ENCODE measurements around the gene KIF1A. TPM values are rescaled to one million over a fixed set of nuclear protein-coding genes. Genes with fewer than 3 reads are reported as not detected.

Gene KIF1A
- total RNA-seq, 1 experiment from 2014 or later, result not detected

- no TSS peak for BruUV-seq (replicated peaks)
- DNase-seq, result no peak
- H3K79me2 ChIP-seq (ENCODE audit: low read depth), result no peaks in the 10 kb centered on the region
- no peaks in the 10 kb centered on the region for H3K36me3 ChIP-seq (ENCODE audit: low read depth)
- 0 out of 2 replicates have a peak, but pooled peaks cover 6% of the 10 kb centered on the region for H3K4me1 ChIP-seq (replicated peaks; ENCODE audit: insufficient read depth)
- TF ChIP-seq, protein P1, sequence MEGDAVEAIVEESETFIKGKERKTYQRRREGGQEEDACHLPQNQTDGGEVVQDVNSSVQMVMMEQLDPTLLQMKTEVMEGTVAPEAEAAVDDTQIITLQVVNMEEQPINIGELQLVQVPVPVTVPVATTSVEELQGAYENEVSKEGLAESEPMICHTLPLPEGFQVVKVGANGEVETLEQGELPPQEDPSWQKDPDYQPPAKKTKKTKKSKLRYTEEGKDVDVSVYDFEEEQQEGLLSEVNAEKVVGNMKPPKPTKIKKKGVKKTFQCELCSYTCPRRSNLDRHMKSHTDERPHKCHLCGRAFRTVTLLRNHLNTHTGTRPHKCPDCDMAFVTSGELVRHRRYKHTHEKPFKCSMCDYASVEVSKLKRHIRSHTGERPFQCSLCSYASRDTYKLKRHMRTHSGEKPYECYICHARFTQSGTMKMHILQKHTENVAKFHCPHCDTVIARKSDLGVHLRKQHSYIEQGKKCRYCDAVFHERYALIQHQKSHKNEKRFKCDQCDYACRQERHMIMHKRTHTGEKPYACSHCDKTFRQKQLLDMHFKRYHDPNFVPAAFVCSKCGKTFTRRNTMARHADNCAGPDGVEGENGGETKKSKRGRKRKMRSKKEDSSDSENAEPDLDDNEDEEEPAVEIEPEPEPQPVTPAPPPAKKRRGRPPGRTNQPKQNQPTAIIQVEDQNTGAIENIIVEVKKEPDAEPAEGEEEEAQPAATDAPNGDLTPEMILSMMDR (conservative IDR thresholded peaks at IDR 0.05), result no peak
- no peak for TF ChIP-seq EZH2 (IDR thresholded peaks at IDR 0.05; ENCODE audit: low read depth)
- no peak overlapping the region for H3K4me3 ChIP-seq
- ChIA-PET POLR2A (ENCODE audit: unreplicated experiment) (no interaction called here), CTCF (no interaction called here)
- peaks cover 77% of the 10 kb centered on the region for H3K27me3 ChIP-seq (ENCODE audit: insufficient read depth, low read depth)
- H3K27ac ChIP-seq, result no peak overlapping the region
- H4K20me1 ChIP-seq (ENCODE audit: insufficient read depth), result no peaks in the 10 kb centered on the region; the same call in 1 of the 2 replicates
- H3K4me2 ChIP-seq, result no peak overlapping the region
- H3K9me3 ChIP-seq (ENCODE audit: insufficient read depth, low read depth), result no peaks in the 10 kb centered on the region
- H2AFZ ChIP-seq, result no peak overlapping the region
- intact Hi-C loops (cut with micrococcal nuclease; ENCODE audit: unreplicated experiment), result no loop called here
- no peaks in the 10 kb centered on the region for H3K9me2 ChIP-seq (ENCODE audit: insufficient read depth)
- H3F3A ChIP-seq (ENCODE audit: insufficient read depth, low read depth), result peaks cover 14% of the 10 kb centered on the region; the same call in 1 of the 2 replicates
These were observed 15.5 kb upstream of the KIF1A start for GRCh38 chr2:240835528-240835927.

DNA sequence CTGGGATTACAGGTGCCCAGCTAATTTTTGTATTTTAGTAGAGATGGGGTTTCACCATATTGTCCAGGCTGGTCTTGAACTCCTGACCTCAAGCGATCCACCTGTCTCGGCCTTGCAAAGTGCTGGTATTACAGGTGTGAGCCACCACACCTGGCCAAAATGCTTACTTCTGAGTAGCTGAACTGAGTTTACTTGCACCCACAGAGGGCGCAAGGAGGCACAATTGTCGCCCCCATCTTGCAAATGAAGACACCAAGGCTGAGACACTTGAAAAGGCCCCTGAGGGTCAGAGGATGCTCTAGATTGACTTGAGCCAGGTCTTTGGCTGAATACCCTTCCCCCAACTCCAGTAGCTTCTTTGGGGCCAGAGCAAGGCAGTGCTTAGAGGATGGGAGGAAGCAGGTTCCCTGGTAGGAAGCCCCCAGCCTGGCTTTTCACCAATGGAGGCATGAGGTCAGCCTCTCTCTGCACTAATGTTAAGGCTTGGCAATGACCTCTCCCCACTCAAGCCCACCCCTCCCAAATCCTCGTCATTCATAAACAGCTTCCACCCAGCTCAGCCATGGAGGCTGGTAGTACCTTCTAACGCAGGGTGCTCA is 14.5 kb upstream of the KIF1A start:
- CTCF ChIA-PET, result no interaction called here
- TF ChIP-seq, protein P1 (conservative IDR thresholded peaks at IDR 0.05), result no peak; the same call in 1 of the 2 replicates
- TF ChIP-seq EZH2 (IDR thresholded peaks at IDR 0.05; ENCODE audit: low read depth), result no peak

GRCh38 chr2:240833724-240834285 is 13.8 kb upstream of the KIF1A start:
- Histone ChIP-seq H3K27me3 (ENCODE audit: insufficient read depth, low read depth) (peaks cover 78% of the 10 kb centered on the region), H3K4me1 (replicated peaks; ENCODE audit: insufficient read depth) (0 out of 2 replicates have a peak, but pooled peaks cover 6% of the 10 kb centered on the region), H3F3A (ENCODE audit: insufficient read depth, low read depth) (peaks cover 14% of the 10 kb centered on the region; the same call in 1 of the 2 replicates), H3K4me3 (no peak overlapping the region), H3K27ac (no peak overlapping the region), H2AFZ (no peak overlapping the region), H3K4me2 (no peak overlapping the region), H4K20me1 (ENCODE audit: insufficient read depth) (no peaks in the 10 kb centered on the region; the same call in 1 of the 2 replicates), H3K79me2 (ENCODE audit: low read depth) (no peaks in the 10 kb centered on the region), H3K36me3 (ENCODE audit: low read depth) (no peaks in the 10 kb centered on the region), H3K9me3 (ENCODE audit: insufficient read depth, low read depth) (no peaks in the 10 kb centered on the region), H3K9me2 (ENCODE audit: insufficient read depth) (no peaks in the 10 kb centered on the region)
- ChIA-PET POLR2A (ENCODE audit: unreplicated experiment) (interaction anchor here (0.7 kb wide), 1 partner anchor 374 kb away, joined by 3 read pairs; no protein-coding TSS in a partner anchor), CTCF (no interaction called here)
- DNase-seq, result no peak
- no peak for TF ChIP-seq EZH2 (IDR thresholded peaks at IDR 0.05; ENCODE audit: low read depth)
- TF ChIP-seq, protein P1 (conservative IDR thresholded peaks at IDR 0.05), result no peak
- intact Hi-C loops (cut with micrococcal nuclease; ENCODE audit: unreplicated experiment), result no loop called here
- no TSS peak for BruUV-seq (replicated peaks)

More for the DNA sequence above, 14.5 kb upstream of the KIF1A start:
- H3K79me2 ChIP-seq (ENCODE audit: low read depth), result no peaks in the 10 kb centered on the region
- no peaks in the 10 kb centered on the region for H3K36me3 ChIP-seq (ENCODE audit: low read depth)
- BruUV-seq (replicated peaks), result no TSS peak
- H3F3A ChIP-seq (ENCODE audit: insufficient read depth, low read depth), result peaks cover 14% of the 10 kb centered on the region; the same call in 1 of the 2 replicates
- H3K4me2 ChIP-seq, result no peak overlapping the region
- H4K20me1 ChIP-seq (ENCODE audit: insufficient read depth), result no peaks in the 10 kb centered on the region; the same call in 1 of the 2 replicates
- no peak overlapping the region for H2AFZ ChIP-seq
- 0 out of 2 replicates have a peak, but pooled peaks cover 6% of the 10 kb centered on the region for H3K4me1 ChIP-seq (replicated peaks; ENCODE audit: insufficient read depth)
- H3K27me3 ChIP-seq (ENCODE audit: insufficient read depth, low read depth), result peaks cover 78% of the 10 kb centered on the region
- no peak overlapping the region for H3K27ac ChIP-seq
- H3K4me3 ChIP-seq, result no peak overlapping the region
- no peaks in the 10 kb centered on the region for H3K9me2 ChIP-seq (ENCODE audit: insufficient read depth)
- no peaks in the 10 kb centered on the region for H3K9me3 ChIP-seq (ENCODE audit: insufficient read depth, low read depth)
- POLR2A ChIA-PET (ENCODE audit: unreplicated experiment), result interaction anchor here (0.7 kb wide), 1 partner anchor 373 kb away, joined by 3 read pairs; no protein-coding TSS in a partner anchor
- no peak for DNase-seq
- intact Hi-C loops (cut with micrococcal nuclease; ENCODE audit: unreplicated experiment), result no loop called here
